ENCODE results near the gene RFC3. TPM values are rescaled to one million over a fixed set of nuclear protein-coding genes. Genes with fewer than 3 reads are reported as not detected.
"Not testable (repeated sequence)": the region's sequence is repeated elsewhere in the genome, so short reads cannot be mapped to it uniquely, and the experiment has no call there.

RFC3 gene, protein sequence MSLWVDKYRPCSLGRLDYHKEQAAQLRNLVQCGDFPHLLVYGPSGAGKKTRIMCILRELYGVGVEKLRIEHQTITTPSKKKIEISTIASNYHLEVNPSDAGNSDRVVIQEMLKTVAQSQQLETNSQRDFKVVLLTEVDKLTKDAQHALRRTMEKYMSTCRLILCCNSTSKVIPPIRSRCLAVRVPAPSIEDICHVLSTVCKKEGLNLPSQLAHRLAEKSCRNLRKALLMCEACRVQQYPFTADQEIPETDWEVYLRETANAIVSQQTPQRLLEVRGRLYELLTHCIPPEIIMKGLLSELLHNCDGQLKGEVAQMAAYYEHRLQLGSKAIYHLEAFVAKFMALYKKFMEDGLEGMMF
- polyA plus RNA-seq (2014; cell fraction: cytosol; rRNA removed): 121 and 125 TPM in 2 replicates
- 108 and 120 TPM in 2 replicates for polyA plus RNA-seq (2014; cell fraction: nucleus; rRNA removed)

- peak; percentile 95 for DNase-seq (ENCODE audit: low spot score)
Measured at GRCh38 chr13:33817901-33818706, at the start of gene RFC3. Gene RFC3 (plus strand): TSS chr13:33818149. CDS start chr13:33818179, 30 bp downstream.

GRCh38 chr13:33771296-33771695 is 46.7 kb upstream of the RFC3 start:
- DNase-seq (ENCODE audit: low spot score): no peak

DNA sequence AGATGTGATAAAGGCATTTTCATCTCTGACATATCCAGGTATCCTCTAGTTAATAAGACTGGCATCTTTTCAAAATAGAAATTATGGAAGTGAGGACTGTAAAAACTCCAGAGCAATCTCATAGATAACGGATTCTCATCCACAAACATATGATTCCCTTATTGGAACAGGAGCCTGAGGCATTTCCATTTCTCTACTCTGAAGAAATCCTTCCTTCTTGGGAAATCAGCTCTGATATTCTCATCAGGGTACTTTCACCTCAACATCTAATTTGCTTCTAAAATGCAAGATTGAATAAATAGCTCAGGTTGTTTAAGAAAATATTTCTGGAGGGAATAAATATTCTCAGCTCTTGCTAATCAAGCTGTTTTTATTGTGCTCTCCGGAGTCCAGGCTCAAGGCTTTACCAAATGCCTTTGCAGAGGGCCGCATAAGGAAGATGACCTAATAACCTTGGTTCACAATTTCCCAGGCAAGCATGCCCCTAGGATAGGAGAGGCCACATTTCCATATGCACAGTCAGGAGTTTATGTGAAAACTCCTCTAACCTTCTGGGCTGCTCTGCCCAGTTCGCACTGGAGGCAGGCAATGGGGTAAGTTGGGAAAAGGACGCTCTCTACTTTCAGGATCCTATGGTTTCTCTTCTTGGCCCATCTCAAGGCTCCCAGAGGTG is 44.0 kb upstream of the RFC3 start:
- DNase-seq (ENCODE audit: low spot score): no peak

GRCh38 chr13:33775339-33776108 is 42.4 kb upstream of the RFC3 start:
- DNase-seq (ENCODE audit: low spot score): no peak

DNA sequence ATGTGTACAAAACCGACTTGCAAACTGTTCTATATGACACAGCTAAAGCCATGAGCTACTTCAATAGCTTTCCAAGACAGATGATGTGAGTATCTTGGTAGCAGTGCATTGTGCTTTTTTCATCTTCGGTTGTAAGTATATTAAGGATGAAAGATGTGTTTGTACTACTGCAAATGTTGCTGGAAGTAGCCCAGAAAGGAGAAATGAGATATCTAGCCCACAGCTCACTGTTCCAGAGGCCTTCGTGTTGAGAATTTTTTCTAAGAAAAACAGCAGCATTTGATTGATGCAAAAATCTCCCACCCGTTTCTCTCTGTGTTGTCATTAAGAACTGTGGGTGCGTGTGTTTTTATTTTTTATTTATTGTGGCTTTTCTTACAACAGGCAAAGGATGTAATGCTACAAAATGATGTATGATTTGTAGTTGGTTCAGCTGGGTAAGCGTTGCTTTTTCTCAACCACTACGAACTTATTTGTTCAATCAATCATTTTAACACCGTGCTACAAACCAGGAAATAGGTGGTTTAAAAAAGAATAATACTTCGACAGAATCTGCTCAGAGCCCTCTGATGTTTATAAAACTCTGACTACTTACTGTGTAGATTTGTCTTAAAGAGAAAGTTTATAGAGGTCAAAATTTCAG is 41.6 kb upstream of the RFC3 start:
- DNase-seq (ENCODE audit: low spot score): no peak

DNA sequence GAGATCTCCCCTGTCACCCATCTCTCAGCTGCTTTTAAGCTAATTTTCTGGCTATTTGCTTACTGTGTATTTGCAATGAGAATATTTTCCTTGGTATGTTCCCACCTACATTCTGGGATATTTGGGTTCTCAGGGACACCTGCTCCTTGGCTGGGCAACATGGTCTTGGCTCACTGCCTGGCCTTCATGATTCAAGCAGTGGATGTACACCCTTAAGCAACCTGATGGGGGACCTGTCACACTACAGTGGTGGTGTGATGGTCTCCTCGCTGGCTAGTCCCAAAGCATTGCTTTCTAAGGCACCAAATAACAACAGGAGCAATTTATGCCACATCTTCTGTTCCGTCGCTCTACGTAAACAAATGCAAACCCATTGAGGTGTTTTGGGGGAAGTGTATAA is 35.3 kb upstream of the RFC3 start:
- no peak for DNase-seq (ENCODE audit: low spot score)

DNA sequence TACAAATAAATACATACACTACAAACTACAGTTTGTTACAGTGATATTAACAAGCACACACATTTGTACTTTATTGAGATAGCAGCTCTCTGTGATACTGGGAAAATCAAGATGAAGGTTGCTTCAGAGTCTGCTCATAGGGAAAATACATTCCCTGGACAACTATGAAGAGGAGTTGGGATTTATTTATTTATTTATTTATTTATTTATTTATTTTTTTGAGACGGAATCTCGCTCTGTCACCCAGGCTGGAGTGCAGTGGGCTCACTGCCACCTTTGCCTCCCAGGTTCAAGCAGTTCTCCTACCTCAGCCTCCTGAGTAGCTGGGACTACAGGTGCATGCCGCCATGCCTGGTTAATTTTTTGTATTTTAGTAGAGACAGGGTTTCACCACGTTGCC is 34.7 kb upstream of the RFC3 start:
- DNase-seq (ENCODE audit: low spot score): not testable (repeated sequence)

- no peak for DNase-seq (ENCODE audit: low spot score)
Measured at GRCh38 chr13:33784738-33785137, 33.2 kb upstream of the RFC3 start.

DNA sequence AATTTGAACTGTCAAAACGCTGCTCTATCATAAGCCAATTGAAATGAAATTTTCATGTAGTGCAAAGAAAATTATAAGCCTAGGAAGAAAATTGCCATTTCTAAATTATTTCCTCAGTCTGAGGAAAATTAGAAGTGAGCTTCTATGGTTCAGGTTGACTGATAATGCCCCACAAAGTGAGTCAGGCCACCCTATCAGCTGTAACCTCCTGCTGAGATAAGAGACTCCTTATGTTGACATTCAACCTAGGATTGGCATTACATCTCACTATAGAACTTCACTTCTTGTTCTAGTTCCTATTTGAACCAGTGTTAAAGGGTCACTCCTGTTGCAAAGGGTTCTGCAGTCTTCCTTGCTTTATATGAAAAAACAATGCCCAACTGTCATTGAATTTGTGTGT is 32.6 kb upstream of the RFC3 start:
- no peak for DNase-seq (ENCODE audit: low spot score)

DNA sequence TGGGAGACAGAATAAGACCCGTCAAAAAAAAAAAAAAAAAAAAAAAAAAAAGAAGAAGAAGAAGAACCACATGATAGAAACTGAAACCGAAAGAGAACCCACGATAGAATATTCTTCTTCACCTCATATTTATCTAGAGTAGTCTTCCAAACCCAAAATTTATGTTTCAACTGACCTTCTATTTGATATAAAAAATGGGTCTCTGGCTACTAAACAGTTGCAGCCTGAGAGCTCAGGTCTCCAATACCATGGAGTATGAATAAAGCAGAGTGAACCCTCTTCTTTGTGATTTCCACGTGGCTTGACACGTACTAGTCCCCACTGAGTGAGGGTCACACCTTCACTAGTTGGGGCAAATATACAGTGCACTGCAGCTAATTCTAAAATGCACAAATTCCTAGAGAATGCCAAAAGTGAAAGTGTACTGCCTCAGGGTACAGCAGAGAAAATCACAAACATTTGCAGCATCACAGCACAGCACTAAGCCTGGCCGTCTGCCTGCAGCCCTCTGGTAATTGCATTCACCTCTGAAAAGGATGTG is 30.8 kb upstream of the RFC3 start:
- no peak for DNase-seq (ENCODE audit: low spot score)

DNA sequence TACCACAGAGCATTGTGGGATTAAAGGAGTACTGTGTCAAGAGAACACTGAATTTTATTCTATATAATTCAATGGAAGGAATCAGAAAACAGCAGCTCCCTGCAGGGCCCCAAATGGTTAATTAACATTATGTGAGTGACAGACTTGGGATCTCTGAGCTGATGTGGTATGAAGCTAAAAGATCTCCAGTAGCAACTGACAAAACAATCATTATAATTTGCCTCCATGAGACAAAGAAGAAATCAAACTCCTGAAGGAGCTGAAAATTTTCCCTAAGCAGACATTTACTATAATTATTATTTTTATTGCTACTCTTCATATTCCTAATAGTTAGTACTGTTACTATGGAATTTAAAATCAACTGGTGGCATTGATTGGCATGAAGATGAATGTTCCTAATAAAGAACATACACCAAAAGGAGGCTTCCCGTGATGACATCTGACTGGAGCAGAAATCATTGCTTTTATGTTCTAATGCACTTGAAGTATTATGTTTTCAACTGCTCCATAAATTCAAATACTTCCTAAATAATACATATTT is 28.8 kb upstream of the RFC3 start:
- DNase-seq (ENCODE audit: low spot score): no peak

GRCh38 chr13:33789739-33790138 is 28.2 kb upstream of the RFC3 start:
- no peak for DNase-seq (ENCODE audit: low spot score)

GRCh38 chr13:33793726-33794125 is 24.2 kb upstream of the RFC3 start:
- no peak for DNase-seq (ENCODE audit: low spot score)

- DNase-seq (ENCODE audit: low spot score): no peak
Measured at GRCh38 chr13:33794576-33794975, 23.4 kb upstream of the RFC3 start.

DNA sequence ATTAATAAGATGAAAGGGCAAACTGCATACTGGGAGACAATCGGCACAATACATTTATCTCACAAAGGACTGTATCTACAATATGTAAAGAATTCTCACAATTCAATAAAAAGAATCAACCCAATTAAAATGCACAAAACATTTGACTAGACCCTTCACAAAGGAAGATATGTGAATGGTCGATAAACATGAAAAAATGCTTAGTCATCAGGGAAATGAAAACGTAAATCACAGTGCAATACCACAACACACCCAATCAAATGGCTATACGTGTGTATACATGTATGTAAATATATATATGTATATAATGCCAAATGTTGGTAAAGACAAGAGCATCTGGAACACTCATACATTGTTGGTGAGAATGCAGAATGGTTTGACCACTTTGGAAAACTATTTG is 21.9 kb upstream of the RFC3 start:
- DNase-seq (ENCODE audit: low spot score): no peak

DNA sequence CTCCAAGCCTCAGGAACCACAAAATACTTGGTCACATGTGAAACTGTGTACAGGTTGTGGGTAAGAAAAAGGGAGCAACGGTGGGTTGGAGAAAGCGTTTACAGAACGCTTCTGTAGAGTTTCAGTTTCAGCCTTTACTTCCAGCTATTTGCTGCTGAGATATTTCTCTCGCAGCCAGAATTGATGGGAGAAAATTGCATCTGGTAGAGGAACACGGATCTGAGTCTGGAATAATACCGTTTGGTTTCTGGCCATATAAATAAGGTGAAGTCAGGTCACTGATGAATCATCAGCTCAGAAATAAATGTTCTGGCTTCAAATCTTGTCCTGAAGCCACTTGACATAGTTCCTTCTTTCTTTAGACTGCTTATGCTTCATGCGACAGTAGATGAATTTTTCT is 20.3 kb upstream of the RFC3 start:
- DNase-seq (ENCODE audit: low spot score): no peak

- no peak for DNase-seq (ENCODE audit: low spot score)
Measured at GRCh38 chr13:33798023-33798422, 19.9 kb upstream of the RFC3 start.

GRCh38 chr13:33799950-33800592 is 17.9 kb upstream of the RFC3 start:
- DNase-seq (ENCODE audit: low spot score): peak; percentile 35

GRCh38 chr13:33800646-33801186 is 17.2 kb upstream of the RFC3 start:
- DNase-seq (ENCODE audit: low spot score): no peak
